ENCODE data around the gene THYN1.
"Not testable (repeated sequence)": the region's sequence is repeated elsewhere in the genome, so short reads cannot be mapped to it uniquely, and the experiment has no call there.

The THYN1 gene

GRCh38 chr11:134253188-134253993 lies at the start of gene THYN1, which contains the start of gene ACAD8:
Gene THYN1 (minus strand): TSS chr11:134253352. CDS start chr11:134252882, 470 bp downstream.
Gene ACAD8 (plus strand): TSS chr11:134253568. CDS start chr11:134253601, 33 bp downstream.
- DNase-seq: peak; percentile 97

- DNase-seq: no peak
Observed at GRCh38 chr11:134294664-134295063, 41.5 kb upstream of the THYN1 start.

- DNase-seq: no peak
Observed at GRCh38 chr11:134293119-134294113, 40.3 kb upstream of the THYN1 start.

GRCh38 chr11:134292661-134293060 lies 39.5 kb upstream of the THYN1 start:
- no peak for DNase-seq

- no peak for DNase-seq
Observed at GRCh38 chr11:134291196-134291595, 38.0 kb upstream of the THYN1 start.

GRCh38 chr11:134290646-134291045 lies 37.5 kb upstream of the THYN1 start:
- DNase-seq: no peak

GRCh38 chr11:134289789-134290188 lies 36.6 kb upstream of the THYN1 start:
- DNase-seq: no peak

- DNase-seq: no peak
Observed at GRCh38 chr11:134289167-134289566, 36.0 kb upstream of the THYN1 start.

- no peak for DNase-seq
Observed at GRCh38 chr11:134288486-134288885, 35.3 kb upstream of the THYN1 start.

- no peak for DNase-seq
Observed at GRCh38 chr11:134287561-134287960, 34.4 kb upstream of the THYN1 start.

GRCh38 chr11:134284349-134284748 lies 31.2 kb upstream of the THYN1 start:
- DNase-seq: not testable (repeated sequence)

GRCh38 chr11:134283461-134284230 lies 30.5 kb upstream of the THYN1 start:
- DNase-seq: no peak

GRCh38 chr11:134282121-134283045 lies 29.2 kb upstream of the THYN1 start:
- DNase-seq: no peak

GRCh38 chr11:134281635-134282034 lies 28.5 kb upstream of the THYN1 start:
- not testable (repeated sequence) for DNase-seq

GRCh38 chr11:134278356-134278755 lies 25.2 kb upstream of the THYN1 start:
- DNase-seq: no peak

- DNase-seq: no peak
Observed at GRCh38 chr11:134277183-134278001, 24.2 kb upstream of the THYN1 start.

GRCh38 chr11:134276396-134277182 lies 23.4 kb upstream of the THYN1 start:
- no peak for DNase-seq

GRCh38 chr11:134275534-134276395 lies 22.6 kb upstream of the THYN1 start, which contains the start of gene GLB1L3:
Gene GLB1L3 (plus strand): TSS chr11:134276379. CDS start chr11:134276741, 362 bp downstream.
- peak; percentile 64 for DNase-seq

GRCh38 chr11:134275188-134275533 lies 22.0 kb upstream of the THYN1 start:
- DNase-seq: no peak
